HEK293 (cell line): Measurements from ENCODE around the gene TRMU.

ENCODE experiments used
- CTCF ChIA-PET: fragments of 350-600 bp; formaldehyde crosslinking; extraction: SDS; loops from one replicate; lab custom pipeline; 2021; ENCODE audit warnings: antibody characterized with exemption; lab: Yijun Ruan, JAX
- POLR2A ChIA-PET: fragments of 300-600 bp; formaldehyde crosslinking; extraction: SDS; loops from one replicate; lab custom pipeline; 2020; ENCODE audit warnings: antibody characterized with exemption, inconsistent platforms; lab: Yijun Ruan, JAX
- H3K27ac ChIP-seq: fragments of 200-500 bp; sonication (Bioruptor generic); 2 replicates; pipeline ENCODE4 v1.5.1; 2014; ENCODE audit warnings: low read depth, low read length, control low read depth, inconsistent platforms; ENCODE audit errors: extremely low read depth
- H3K36me3 ChIP-seq, 2 experiments: fragments of 200-500 bp in 1 of 2; sonication (Bioruptor generic) in 1 of 2; 1 replicate in 1 of 2; 2 replicates in 1 of 2; pipeline ENCODE4 v1.5.1; 2014 to 2017; ENCODE audit warnings: inconsistent platforms in 2 of 2, low read length in 2 of 2; ENCODE audit not compliant: control insufficient read depth in 2 of 2, insufficient read depth in 1 of 2
- H3K4me1 ChIP-seq: fragments of 200-500 bp; sonication (Bioruptor generic); 2 replicates; pipeline ENCODE4 v1.5.1; 2014; ENCODE audit warnings: mild to moderate bottlenecking, low read length, inconsistent platforms; ENCODE audit not compliant: control insufficient read depth, insufficient read depth
- H3K4me3 ChIP-seq: 2 replicates; pipeline ENCODE4 v1.5.1; 2011; ENCODE audit warnings: low read depth, mild to moderate bottlenecking, control low read depth, low read length, moderate library complexity
- H3K9me3 ChIP-seq: fragments of 200-500 bp; sonication (Bioruptor generic); 2 replicates; pipeline ENCODE4 v1.5.1; 2014; ENCODE audit warnings: low read depth, low read length, inconsistent platforms; ENCODE audit not compliant: control insufficient read depth, insufficient read depth
- BCL11A ChIP-seq: fragments of 450-650 bp; formaldehyde crosslinking; IDR thresholded peaks from 2 replicates; pipeline ENCODE4 v1.5.1; 2016; ENCODE audit warnings: low read depth, missing biosample characterization, missing genetic modification characterization
- HOXA7 ChIP-seq: sonication (generic); formaldehyde crosslinking; IDR thresholded peaks from 2 replicates; pipeline ENCODE4 v1.8.1; 2022; ENCODE audit warnings: missing genetic modification reagents, borderline replicate concordance
- SCRT2 ChIP-seq: fragments of 450-650 bp; formaldehyde crosslinking; IDR thresholded peaks from 2 replicates; pipeline ENCODE4 v1.5.1; 2016; ENCODE audit warnings: missing biosample characterization, missing genetic modification characterization
- SP2 ChIP-seq: fragments of 450-650 bp; formaldehyde crosslinking; IDR thresholded peaks from 2 replicates; pipeline ENCODE4 v1.5.1; 2016; ENCODE audit warnings: missing biosample characterization, missing genetic modification characterization
- ZFP3 ChIP-seq: fragments of 450-650 bp; formaldehyde crosslinking; IDR thresholded peaks from 2 replicates; pipeline ENCODE4 v1.5.1; 2016; ENCODE audit warnings: low read depth, missing biosample characterization, missing genetic modification characterization
- ZNF112 ChIP-seq: fragments of 450-650 bp; formaldehyde crosslinking; IDR thresholded peaks from 2 replicates; pipeline ENCODE4 v1.5.0; 2017; ENCODE audit warnings: missing biosample characterization, missing genetic modification characterization
- ZNF121 ChIP-seq: fragments of 450-650 bp; formaldehyde crosslinking; IDR thresholded peaks from 2 replicates; pipeline ENCODE4 v1.5.1; 2016; ENCODE audit warnings: missing biosample characterization, missing genetic modification characterization
- ZNF132 ChIP-seq: fragments of 450-650 bp; formaldehyde crosslinking; IDR thresholded peaks from 2 replicates; pipeline ENCODE4 v1.5.1; 2017; ENCODE audit warnings: missing biosample characterization, missing genetic modification characterization, borderline replicate concordance
- ZNF157 ChIP-seq: fragments of 450-650 bp; formaldehyde crosslinking; IDR thresholded peaks from 2 replicates; pipeline ENCODE4 v1.5.1; 2016; ENCODE audit warnings: missing biosample characterization, missing genetic modification characterization
- ZNF19 ChIP-seq: fragments of 450-650 bp; formaldehyde crosslinking; IDR thresholded peaks from 2 replicates; pipeline ENCODE4; 2016; ENCODE audit warnings: missing biosample characterization, missing genetic modification characterization, low read depth
- ZNF211 ChIP-seq: fragments of 450-650 bp; formaldehyde crosslinking; IDR thresholded peaks from 2 replicates; pipeline ENCODE4 v1.5.1; 2016; ENCODE audit warnings: low read depth, missing biosample characterization, missing genetic modification characterization
- ZNF623 ChIP-seq: fragments of 450-650 bp; formaldehyde crosslinking; IDR thresholded peaks from 2 replicates; pipeline ENCODE4 v1.5.1; 2016; ENCODE audit warnings: missing biosample characterization, missing genetic modification characterization
- ZNF629 ChIP-seq: fragments of 450-650 bp; formaldehyde crosslinking; IDR thresholded peaks from 2 replicates; pipeline ENCODE4 v1.5.1; 2017; ENCODE audit warnings: missing biosample characterization, missing genetic modification characterization
- ZNF654 ChIP-seq: fragments of 450-650 bp; formaldehyde crosslinking; IDR thresholded peaks from 2 replicates; pipeline ENCODE4 v1.5.1; 2016; ENCODE audit warnings: low read depth, missing biosample characterization, missing genetic modification characterization
- ZNF664 ChIP-seq: fragments of 450-650 bp; formaldehyde crosslinking; IDR thresholded peaks from 2 replicates; pipeline ENCODE4 v1.5.1; 2016; ENCODE audit warnings: missing biosample characterization, missing genetic modification characterization
- ZNF677 ChIP-seq: fragments of 450-650 bp; IDR thresholded peaks from 2 replicates; pipeline ENCODE4 v1.5.0; 2018; ENCODE audit warnings: missing biosample characterization, mild to moderate bottlenecking, missing genetic modification characterization, moderate library complexity
- ZNF76 ChIP-seq: fragments of 450-650 bp; formaldehyde crosslinking; IDR thresholded peaks from 2 replicates; pipeline ENCODE4; 2016; ENCODE audit warnings: low read depth, missing biosample characterization, missing genetic modification characterization, borderline replicate concordance
- ZNF830 ChIP-seq: fragments of 450-650 bp; IDR thresholded peaks from 2 replicates; pipeline ENCODE4 v1.5.0; 2018; ENCODE audit warnings: missing biosample characterization, missing genetic modification characterization, low read depth, mild to moderate bottlenecking, moderate library complexity
- TF ChIP-seq, protein P1 (sequence below): fragments of 450-650 bp; formaldehyde crosslinking; IDR thresholded peaks from 2 replicates; pipeline ENCODE4 v1.5.1; 2017; ENCODE audit warnings: missing biosample characterization, missing genetic modification characterization
- TF ChIP-seq, protein P2 (sequence below): fragments of 450-650 bp; formaldehyde crosslinking; IDR thresholded peaks from 2 replicates; pipeline ENCODE4 v1.5.1; 2016; ENCODE audit warnings: missing biosample characterization, missing genetic modification characterization, low read depth
- TF ChIP-seq, protein P3 (sequence below): fragments of 450-650 bp; formaldehyde crosslinking; IDR thresholded peaks from 2 replicates; pipeline ENCODE4 v1.5.1; 2016; ENCODE audit warnings: missing biosample characterization, missing genetic modification characterization

The TRMU gene

DNA sequence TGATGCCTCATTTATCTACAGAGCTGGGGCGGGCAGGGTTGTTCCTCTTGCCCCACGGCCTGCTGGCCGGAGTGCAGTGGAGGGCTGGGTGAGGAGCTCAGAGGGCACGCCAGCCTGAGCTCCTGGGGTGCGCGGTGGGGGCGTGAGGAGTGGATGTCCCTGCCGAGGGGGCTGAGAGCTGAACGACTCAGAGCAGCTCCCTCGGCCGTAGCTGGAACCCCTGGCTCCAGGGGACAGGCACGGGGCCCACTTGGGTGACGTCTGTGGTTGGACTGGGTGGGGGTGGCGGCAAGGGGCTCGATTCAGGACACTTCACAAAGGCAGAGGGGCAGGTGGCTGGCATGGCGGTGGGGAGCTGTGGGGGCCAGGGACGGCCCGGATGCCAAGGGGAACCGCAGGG, 62.4 kb downstream of the TRMU start (continued):
- TF ChIP-seq ZNF19 (tag by site-specific recombination) = no peak
- TF ChIP-seq ZNF623 = no peak
- TF ChIP-seq, protein P1, sequence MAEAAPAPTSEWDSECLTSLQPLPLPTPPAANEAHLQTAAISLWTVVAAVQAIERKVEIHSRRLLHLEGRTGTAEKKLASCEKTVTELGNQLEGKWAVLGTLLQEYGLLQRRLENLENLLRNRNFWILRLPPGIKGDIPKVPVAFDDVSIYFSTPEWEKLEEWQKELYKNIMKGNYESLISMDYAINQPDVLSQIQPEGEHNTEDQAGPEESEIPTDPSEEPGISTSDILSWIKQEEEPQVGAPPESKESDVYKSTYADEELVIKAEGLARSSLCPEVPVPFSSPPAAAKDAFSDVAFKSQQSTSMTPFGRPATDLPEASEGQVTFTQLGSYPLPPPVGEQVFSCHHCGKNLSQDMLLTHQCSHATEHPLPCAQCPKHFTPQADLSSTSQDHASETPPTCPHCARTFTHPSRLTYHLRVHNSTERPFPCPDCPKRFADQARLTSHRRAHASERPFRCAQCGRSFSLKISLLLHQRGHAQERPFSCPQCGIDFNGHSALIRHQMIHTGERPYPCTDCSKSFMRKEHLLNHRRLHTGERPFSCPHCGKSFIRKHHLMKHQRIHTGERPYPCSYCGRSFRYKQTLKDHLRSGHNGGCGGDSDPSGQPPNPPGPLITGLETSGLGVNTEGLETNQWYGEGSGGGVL (tag by site-specific recombination) = no peak
- TF ChIP-seq ZFP3 (tag by site-specific recombination) = no peak
- no peak for TF ChIP-seq HOXA7
- no peak for TF ChIP-seq ZNF654 (tag by site-specific recombination)
- no peak for TF ChIP-seq ZNF211 (tag by site-specific recombination)

DNA sequence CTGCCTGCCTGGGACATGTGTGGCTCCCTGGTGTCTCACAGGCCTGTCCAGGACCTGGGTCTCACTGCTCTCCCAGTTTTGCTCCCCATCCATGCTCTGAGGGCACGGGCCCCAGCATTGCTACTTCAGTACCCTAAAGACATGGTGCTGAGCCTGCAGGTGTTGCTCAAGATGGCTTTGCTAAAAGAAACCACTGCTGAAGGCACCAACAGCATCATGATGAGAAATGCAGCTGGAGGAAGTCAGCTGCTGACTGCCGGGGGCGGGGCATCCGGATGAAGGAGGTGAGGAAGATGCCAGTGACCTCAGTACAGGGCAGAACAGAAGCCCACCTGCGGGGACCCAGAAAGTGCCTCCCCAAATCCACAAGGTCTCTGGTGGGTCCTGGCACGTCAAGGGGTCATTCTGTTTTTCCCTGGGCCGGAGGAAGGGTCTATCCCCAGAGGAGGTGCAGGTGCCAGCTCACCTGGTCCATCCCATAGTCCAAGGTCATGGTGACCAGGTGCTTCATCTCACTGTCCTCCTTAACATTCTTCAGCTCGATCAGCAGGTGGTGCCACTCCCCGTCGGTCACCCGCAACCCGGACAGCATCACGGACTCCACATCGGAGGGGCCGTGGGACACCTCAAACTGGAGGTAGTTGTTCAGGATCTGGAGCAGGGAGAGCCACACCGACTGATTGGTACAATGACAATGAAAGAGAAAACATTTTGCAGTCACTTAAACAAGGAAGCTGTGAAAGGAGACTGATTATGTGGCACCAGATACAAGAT, 63.9 kb downstream of the TRMU start:
- CTCF ChIA-PET = interaction anchor here (0.6 to 1.2 kb wide), 3 partner anchors 8 to 144 kb away, joined by 3 to 4 read pairs (median 3); no protein-coding TSS in a partner anchor
- no peak for TF ChIP-seq ZNF157
- TF ChIP-seq ZNF121 (tag by site-specific recombination) = no peak
- no peak for TF ChIP-seq ZNF677 (tag by site-specific recombination)
- no peak for TF ChIP-seq ZNF132 (tag by site-specific recombination)
- TF ChIP-seq, protein P2, sequence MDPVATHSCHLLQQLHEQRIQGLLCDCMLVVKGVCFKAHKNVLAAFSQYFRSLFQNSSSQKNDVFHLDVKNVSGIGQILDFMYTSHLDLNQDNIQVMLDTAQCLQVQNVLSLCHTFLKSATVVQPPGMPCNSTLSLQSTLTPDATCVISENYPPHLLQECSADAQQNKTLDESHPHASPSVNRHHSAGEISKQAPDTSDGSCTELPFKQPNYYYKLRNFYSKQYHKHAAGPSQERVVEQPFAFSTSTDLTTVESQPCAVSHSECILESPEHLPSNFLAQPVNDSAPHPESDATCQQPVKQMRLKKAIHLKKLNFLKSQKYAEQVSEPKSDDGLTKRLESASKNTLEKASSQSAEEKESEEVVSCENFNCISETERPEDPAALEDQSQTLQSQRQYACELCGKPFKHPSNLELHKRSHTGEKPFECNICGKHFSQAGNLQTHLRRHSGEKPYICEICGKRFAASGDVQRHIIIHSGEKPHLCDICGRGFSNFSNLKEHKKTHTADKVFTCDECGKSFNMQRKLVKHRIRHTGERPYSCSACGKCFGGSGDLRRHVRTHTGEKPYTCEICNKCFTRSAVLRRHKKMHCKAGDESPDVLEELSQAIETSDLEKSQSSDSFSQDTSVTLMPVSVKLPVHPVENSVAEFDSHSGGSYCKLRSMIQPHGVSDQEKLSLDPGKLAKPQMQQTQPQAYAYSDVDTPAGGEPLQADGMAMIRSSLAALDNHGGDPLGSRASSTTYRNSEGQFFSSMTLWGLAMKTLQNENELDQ (tag by site-specific recombination) = no peak
- TF ChIP-seq SCRT2 = no peak
- TF ChIP-seq ZNF830 (tag by site-specific recombination) = no peak
- no peak for TF ChIP-seq SP2 (tag by site-specific recombination)
- TF ChIP-seq ZNF76 (tag by site-specific recombination) = no peak
- TF ChIP-seq ZNF112 (tag by site-specific recombination) = no peak
- no peak for TF ChIP-seq ZNF629
- TF ChIP-seq ZNF664 (tag by site-specific recombination) = no peak
- TF ChIP-seq, protein P3, sequence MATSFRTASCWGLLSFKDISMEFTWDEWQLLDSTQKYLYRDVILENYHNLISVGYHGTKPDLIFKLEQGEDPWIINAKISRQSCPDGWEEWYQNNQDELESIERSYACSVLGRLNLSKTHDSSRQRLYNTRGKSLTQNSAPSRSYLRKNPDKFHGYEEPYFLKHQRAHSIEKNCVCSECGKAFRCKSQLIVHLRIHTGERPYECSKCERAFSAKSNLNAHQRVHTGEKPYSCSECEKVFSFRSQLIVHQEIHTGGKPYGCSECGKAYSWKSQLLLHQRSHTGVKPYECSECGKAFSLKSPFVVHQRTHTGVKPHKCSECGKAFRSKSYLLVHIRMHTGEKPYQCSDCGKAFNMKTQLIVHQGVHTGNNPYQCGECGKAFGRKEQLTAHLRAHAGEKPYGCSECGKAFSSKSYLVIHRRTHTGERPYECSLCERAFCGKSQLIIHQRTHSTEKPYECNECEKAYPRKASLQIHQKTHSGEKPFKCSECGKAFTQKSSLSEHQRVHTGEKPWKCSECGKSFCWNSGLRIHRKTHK = no peak
- TF ChIP-seq BCL11A (tag by site-specific recombination) = no peak
- TF ChIP-seq, all 188 proteins: peak for 0

More for the DNA sequence above, 63.9 kb downstream of the TRMU start:
- Histone ChIP-seq H3K4me1 (no peaks in the 10 kb centered on the region), H3K4me3 (no peak overlapping the region), H3K9me3 (no peaks in the 10 kb centered on the region), H3K36me3 (peaks cover 0 to 19% of the 10 kb centered on the region in 2 experiments; a peak in 2 of 3 replicates), H3K27ac (no peak overlapping the region)
- POLR2A ChIA-PET = no interaction called here
